CD4-positive, alpha-beta T cell treated with Interleukin-2 at 100 ng/mL for 4 hours (primary cell): Measurements from ENCODE around the gene MTMR3.
"Not testable (repeated sequence)": the region's sequence is repeated elsewhere in the genome, so short reads cannot be mapped to it uniquely, and the experiment has no call there.

ENCODE experiments used
- DNase-seq: peaks from one replicate; pipeline ENCODE4 v3.0.0-alpha.2; 2020; ENCODE audit warnings: low spot score

Gene MTMR3

DNA sequence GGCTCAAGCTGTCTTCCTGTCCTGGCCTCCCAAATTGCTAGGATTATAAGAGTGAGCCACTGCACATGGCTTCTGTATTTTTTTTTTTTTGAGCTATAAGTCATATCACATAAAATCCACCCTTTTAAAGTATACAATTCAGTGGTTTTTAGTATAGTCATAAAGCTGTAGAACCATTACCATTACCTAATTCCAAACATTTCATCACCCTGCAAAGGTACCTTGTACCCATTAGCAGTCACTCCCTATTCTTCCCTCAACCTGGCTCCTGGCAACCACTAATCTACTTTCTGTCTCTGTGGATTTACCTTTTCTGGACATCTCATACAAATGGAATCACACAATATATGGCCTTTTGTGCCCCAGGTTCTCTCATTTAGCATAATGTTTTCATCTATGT, 84.5 kb downstream of the MTMR3 start:
- no peak for DNase-seq

DNA sequence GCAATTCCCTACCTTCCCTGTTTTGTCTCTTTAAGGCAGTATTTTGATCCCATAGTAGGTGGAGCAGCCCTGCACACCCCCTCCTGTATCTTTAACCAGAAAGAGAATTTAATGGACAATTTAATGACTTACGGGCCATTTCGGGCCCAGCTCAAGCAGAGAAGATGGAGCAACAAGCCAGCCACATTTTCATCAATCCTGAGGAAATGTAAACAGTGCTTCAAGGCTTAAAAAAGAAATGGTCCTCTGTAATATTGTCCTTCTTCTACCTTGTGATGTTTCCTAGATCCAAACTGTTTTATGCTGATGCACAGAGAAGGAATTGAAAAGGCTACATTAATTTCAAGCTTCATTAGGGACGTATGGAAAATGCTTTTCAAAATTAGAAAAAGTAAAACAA, 88.6 kb downstream of the MTMR3 start:
- DNase-seq: no peak

DNA sequence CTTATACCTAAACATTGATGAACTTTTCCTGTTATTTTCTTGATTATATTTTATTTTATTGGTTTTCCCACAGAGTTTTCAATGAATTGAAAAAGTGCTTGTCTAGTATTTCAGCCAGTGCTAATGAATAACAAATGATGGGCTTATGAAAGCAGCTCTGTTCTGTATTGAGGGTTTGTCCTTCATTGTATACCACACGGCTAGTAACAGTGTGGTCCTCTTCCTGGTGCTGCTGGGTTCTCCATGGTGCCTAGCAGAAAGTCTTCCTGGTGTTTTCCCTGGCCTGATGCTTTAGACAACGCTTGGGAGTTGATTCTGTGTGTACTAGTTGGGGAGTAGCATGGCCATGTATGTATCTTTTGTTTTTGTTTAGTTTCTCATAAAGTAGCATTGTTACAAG, 89.1 kb downstream of the MTMR3 start:
- DNase-seq: no peak

DNA sequence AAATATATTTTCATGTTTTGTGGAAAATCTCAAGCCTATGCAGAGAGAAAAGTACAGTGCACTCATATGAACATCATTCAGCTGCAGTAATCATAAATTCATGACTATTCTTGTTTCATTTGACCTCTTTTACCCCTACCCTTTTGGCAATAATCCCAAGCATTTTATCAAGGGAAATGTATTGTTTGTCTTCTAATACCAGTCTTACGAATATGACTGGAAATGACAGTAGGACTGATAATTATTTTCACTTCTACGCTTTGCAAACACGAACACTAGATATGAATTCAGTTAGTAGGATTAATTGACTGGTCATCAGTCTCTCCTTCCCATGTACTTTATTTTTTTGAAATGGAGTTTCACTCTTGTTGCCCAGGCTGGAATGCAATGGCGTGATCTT, 90.3 kb downstream of the MTMR3 start:
- no peak for DNase-seq

DNA sequence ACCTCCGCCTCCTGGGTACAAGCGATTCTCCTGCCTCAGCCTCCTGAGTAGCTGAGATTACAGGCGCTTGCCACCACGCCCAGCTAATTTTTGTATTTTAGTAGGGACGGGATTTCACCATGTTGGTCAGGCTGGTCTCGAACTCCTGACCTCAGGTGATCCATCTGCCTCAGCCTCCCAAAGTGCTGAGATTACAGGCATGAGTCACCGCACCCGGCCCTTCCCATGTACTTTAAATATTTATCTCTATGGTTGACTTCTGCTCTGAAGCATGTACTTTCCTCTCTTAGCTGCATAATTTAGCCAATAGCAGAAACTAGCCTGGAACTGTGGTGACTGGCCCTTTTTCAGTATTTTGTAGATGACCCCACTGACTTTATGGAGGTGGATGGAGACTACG, 90.7 kb downstream of the MTMR3 start:
- DNase-seq: not testable (repeated sequence)

DNA sequence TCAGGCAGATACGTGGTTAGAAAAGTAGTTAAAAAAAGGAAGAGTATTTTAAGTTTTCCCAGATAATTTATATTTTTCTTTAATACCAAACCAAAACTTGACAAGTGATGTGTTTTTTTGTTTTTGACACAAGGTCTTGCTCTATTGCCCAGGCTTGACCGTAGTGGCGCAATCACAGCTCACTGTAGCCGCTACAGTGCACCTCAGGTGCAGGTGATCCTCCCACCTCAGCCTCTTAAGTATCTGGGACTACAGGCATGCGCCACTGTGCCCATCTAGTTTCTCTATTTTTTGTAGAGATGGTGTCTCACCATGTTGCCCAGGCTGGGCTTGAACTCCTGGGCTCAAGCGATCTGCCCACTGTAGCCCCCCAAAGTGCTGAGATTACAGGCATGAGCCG, 92.5 kb downstream of the MTMR3 start:
- DNase-seq: no peak

DNA sequence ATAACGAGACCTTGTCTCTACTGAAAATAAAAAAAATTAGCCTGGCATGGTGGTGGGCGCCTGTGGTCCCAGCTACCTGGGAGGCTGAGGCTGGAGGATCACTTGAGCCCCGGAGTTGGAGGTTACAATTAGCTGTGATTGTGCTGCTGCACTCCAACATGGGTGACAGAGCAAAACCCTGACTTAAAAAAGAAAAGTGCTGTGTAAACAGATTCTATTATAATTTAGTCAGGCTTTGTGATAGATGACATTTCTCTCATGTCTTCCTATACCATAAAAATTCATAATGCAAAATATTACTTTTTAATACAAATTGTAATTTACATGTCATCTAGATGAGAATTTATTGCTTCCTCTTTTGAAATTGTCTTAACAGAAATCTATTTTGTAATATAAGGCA, 94.1 kb downstream of the MTMR3 start:
- no peak for DNase-seq

DNA sequence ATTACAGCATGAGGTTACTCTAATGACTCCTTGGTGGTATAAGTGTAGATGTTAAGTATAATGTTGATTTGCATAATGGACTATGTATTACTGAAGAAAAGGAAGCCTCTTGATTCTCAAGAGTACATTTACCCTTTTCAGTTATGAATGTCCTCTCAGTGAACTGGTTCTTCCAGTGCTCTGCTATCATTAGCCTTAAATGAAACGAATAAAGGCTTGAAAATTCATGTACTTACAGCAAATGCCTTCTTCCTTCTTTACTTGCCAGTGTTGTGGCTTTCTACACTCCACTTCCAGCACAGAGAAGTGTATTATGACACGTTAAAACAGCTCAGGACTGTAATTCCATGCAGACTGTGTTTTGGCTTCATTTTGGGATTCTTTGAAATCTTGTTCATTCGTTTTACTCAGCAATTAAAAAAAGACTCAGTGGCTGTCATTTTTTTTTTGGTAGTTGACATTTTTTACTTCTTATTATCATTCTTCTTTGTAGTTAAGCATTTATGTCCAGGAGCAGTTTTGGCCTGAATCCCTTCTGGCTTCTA, 96.9 kb downstream of the MTMR3 start:
- no peak for DNase-seq

DNA sequence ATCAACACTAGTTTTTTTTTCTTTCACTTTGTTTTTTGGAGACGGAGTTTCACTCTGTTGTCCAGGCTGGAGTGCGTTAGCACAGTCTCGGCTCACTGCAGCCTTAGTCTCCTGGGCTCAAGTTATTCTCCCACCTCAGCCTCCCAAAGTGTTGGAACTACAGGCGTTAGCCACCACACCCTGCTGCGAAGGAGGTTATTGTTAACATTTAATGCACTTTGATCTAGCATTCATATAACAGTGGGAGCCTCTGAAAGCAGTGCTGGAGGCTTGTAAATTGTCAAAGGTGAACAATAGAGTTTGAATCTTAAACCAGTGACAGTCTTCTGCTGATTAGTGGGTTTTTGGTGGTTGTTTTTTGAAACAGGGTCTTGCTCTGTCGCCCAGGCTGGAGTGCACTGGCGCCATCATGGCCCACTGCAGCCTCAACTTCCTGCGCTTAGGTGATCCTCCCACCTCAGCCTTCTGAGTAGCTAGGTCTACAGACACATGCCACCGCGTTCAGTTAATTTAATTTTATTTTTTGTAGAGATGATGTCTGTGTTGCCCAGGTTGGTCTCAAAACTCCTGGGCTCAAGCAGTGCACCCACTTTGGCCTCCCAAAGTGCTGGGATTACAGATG, 100.4 kb downstream of the MTMR3 start:
- DNase-seq: no peak

DNA sequence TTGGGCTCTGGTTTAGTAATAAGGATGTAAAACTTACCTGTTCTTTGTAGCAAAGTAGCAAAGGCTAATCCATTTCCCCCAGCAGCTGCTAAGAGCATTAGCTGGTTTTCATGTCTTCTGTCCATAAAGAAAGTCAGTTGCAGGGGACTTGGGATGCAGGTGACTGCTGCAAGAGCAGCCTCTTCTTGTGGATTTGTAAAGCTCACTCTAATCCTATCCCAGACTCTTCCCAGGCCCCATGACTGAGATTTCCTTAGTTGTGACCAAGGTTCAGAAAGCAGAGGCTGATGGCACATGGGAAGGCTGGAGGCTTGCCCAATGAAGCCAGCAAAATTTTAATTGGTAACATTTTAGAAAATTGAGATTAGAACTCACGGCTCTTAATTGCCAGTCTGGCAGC, 102.9 kb downstream of the MTMR3 start:
- no peak for DNase-seq

DNA sequence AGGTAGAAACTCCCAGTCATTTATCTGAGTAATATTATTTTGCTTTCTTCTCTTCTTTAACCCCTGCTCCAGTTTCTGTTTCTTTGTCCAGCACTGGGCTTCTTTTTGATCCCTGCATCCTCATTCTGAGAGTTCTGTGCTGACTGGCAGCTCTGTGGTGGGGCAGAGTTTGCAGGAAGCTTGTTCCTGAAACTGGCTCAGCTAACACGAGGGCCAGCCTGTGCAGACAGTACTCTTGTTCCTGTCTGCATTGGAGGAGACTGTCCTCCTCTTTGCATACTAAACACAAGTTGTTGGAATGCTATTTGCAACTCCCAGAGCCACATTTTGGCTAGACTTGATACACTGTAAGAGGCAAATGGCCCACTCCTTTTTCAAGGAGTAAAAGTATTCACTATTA, 104.2 kb downstream of the MTMR3 start:
- DNase-seq: no peak

DNA sequence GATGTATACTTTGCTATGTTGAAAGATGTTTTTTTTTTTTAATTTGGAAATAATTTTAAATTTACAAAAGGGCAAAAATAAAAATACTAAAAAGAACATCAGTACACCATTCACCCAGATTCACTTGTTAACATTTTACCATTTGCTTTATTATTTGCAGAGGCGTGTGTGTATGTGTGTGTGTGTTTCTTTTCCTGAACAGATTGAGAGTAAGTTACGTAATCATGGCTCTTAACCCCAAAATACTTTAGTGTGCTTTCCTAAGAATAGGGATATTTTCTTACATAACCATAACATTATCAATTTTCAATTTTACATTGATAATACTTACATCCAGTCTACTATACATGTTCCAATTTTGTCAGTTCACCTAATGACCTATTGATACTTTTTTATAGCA, 105.7 kb downstream of the MTMR3 start:
- no peak for DNase-seq

DNA sequence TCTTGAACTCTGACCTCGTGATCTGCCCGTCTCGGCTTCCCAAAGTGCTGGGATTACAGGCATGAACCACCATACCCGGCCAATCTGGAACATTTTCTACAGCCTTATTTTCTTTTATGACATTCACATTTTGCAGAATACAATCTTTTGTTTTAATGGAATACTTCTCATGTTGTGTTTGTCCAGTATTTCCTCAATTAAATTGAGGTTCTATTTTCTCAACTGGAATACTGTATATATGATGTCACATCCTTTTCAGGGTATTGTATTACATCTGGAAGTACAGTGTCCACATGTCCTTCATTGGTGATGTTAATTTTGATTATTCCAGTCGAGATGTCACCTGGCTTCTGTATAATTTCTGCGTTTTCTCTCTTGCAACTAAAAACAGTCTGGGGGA, 106.5 kb downstream of the MTMR3 start:
- no peak for DNase-seq

DNA sequence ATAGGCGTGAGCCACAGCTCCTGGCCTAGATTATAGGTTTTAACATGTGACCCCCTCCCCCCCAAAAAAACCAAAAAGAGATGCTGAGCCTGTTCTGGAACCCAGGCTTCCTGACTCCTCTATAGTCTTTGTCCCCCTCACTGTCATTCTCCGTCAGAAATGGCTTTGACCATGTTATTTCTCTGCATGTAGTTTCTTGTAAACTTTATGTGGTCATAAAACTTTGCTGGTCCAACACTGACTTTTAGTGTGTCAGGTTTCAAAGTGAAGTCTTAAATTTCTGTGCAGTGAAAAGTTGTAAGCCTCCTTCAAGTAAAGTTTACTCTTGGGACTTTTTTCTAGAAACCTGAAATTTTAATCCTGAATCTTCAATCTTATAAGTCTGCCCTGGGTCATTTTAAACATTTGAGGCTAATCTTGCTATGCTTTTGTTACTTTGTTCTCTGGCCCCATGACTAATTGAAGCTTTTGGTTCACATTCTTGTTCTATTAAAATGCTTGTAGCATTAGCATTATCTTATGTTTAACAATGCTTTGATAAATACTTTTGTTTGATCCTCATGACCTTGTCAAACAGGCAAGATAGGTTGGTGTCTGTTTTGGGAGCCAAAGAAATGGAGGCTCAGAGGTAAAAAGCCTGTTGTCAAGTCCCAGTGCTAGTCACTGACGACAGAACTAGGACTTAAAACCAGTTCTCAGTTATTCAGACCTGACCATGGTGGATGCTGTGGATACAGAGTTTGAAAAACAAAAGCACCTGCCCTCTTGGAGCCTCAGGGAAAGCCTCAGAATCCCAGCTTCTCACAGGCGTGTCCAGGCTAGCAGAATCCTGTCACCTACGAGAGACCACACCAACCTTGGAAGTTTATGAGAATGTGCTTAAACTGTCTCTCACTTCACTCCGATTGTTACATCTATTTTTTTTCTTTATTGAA, 109.6 kb downstream of the MTMR3 start:
- no peak for DNase-seq

DNA sequence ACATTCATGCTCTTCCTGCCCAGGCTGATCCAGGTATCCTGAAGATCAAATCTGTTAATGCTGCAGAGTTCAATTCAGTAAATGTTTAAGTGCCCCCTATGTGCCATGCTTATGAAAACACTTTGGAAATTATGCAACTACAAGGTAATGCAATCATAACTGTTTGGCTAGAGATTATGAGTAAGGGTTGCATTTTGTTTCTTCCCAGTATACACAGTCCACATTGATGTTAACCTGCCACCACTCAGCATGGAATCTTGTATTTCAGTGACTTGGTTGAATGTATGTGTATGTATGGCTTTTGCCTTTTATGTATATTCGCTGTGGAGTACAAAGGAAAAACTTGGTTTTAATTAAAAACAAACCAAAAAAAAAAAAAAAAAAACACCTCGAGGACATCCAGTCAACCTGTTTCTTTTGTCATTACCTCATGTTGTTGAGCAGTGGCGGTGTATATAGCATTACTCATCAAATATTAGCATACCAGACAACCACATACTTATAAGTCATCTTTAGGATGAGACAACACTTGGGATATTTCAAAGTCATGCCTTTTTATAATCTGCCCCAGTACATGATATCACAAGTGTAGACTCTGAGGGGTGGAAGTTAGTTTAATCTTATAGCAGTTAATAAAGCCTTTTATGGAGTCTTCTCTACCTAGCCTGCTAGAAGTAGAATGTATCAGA, 111.2 kb downstream of the MTMR3 start:
- peak; percentile 21 for DNase-seq

DNA sequence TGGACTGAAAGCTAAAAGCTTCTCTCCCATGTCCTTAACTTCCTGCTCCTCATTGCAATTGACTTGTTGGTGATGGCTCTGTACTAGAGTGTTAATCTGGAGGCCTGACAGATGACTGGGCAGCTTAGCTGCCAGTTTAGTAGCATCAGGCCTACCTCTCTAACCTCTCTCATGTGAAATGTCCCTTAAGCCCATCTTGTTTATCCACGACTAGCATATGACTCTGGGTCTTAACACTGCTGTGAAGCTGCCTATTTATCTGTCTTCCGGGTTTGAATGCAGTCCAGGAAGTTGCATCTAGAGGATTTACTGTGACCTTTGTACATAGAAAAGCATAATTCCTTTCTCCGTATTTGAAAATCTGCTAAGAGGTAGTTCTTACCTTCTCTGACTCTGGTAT, 112.0 kb downstream of the MTMR3 start:
- no peak for DNase-seq

DNA sequence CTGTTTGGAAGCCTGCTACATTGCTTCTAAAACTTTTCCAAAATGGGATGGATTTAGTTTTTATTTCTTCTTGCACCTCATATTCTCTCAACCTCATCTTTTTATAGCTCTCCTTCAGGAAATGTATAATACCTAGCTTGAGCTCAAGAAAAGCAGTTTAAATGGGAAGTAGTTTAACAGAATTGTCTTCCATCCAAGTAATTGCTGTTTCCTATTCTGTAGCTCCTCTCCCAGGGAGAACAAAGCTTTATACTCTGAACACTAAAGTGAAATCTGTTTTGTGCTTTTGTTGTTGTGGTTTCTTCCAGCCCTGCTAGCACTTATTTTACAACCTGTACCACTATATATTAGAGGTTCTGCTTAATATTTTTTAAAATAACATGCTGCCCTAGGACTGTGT, 114.1 kb downstream of the MTMR3 start:
- no peak for DNase-seq

DNA sequence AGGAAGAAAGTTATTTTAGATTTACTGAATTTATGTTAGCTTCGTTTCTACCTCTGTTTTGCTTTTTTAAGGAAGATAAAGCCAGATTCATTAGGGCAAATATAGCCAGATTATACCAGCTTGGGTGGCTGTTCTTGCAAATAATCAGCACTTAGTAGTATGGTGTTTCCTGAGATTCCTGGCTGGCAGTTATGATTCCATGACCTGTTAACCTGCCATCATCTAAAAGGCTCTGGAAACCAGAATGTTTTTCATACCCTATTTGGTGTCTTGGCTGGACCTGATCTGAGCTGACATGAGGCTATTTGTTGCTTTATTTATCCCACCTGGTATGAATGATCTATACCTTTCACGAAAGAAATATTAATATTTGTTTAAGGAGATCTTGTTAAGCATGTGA, 114.5 kb downstream of the MTMR3 start:
- DNase-seq: no peak

DNA sequence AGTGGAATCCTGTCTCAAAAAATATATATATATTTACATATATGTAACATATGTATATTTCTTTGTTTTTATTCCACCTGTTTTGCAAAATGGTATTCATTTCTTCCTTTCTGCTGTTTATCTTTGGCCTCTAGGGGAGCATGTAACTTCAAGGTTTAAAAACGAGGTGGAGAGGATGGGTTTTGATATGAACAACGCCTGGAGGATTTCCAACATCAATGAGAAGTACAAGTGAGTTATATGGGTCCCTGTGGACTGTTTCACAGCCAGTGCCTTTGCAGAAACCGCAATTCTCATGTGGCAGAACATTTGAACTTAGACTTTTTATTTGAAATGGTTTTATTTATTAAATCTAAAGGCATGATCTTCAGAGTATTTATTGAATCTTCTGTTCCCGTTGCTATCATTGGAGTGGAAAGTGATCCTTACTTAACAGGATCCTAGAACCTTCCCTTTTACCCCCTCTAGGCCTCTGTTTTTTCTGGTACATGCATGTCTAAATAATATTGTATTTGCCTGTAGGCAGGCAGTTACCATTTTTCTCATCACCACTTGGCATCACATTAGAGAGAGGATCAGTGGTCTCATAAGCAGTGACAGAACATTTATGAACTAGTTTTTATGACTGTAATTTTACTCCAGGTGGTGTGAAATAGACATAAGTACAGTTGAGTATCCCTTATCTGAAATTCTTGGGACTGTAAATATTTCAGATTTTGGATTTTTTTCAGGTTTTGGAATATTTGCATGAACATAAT, 115.8 kb downstream of the MTMR3 start:
- DNase-seq: peak; percentile 13

DNA sequence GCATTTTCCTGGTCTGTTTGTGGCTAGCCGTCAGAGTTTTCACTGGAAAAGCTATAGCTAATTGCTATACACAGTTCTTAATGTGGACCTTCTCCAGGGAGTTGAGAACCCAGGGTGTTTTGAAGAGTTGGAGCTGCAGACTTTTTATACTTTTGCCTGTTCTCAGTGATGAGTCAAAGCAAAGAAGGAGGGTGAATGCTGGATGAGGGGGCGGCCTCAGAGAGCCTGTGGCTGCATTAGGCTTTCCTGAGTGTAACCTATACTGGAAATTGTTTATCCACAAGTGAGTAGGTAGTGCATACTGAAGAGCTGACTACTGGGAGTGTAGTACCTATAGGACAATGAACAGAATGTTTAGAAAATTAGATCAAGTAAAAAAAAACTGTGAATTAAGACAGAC, 117.6 kb downstream of the MTMR3 start:
- DNase-seq: no peak

DNA sequence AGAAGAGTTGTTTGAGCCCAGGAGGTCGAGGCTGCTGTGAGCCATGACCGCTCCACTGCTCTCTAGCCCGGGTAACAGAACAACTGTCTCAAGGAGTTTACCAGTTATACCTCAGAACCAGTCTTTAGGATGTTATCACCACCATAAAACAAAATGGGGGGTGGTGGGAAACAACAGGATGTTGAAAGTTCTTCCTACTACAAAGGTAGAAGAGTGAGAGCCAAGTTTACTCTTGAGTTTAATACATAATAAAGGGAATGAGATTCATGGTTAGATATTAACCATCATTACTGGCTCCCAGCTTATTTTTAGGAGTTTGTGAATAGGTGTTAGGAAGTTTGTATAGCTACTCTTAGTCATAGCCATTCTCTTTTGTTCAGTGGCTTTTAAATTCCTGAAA, 118.5 kb downstream of the MTMR3 start:
- DNase-seq: no peak

DNA sequence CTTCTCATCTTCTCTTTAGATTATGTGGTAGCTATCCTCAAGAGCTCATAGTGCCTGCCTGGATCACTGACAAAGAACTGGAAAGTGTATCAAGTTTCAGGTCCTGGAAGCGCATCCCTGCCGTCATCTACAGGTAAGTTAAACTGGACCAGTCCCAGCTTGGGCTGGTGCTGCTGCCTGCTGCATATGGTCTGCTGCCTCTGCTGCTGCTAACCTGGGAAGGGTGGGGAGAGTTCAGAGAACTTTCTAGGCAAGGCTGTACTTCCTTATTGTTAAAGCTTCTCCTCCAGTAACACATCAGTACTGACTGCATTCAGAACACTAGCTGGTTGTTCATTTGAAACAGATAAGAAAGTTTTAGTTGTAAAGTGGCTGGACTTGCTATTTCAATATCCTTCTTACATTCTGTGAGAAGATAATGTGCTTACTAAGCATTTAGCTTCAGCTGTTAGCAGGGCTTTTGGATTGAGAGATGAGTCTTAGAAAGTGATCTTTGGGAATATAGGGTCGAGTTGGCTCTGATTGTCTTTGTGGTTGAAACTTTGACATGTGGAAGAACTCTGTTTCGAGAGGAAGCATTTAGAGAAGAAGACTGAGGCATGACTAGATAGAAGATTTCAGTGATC, 120.0 kb downstream of the MTMR3 start:
- no peak for DNase-seq
